A673 (cell line): Measurements from ENCODE around the gene ENTPD2. TPM values are rescaled to one million over a fixed set of nuclear protein-coding genes. Genes with fewer than 3 reads are reported as not detected.

Experiments used
- BruUV-seq: library from RNA; stranded (reverse); fragments of 400-500 nt; replicated peaks from 2 replicates; lab custom pipeline; 2021; lab: Mats Ljungman, UMichigan
- CTCF ChIA-PET: fragments of 300-600 bp; sonication (Branson Sonifier 250); formaldehyde crosslinking; loops from one replicate; lab custom pipeline; 2022; ENCODE audit warnings: antibody characterized with exemption; lab: Charles Lee
- POLR2A ChIA-PET: fragments of 300-600 bp; sonication (Branson Sonifier 250); formaldehyde crosslinking; loops from one replicate; lab custom pipeline; 2022; ENCODE audit warnings: antibody characterized with exemption; ENCODE audit not compliant: low non-redundant PET; lab: Charles Lee
- DNase-seq: peaks from one replicate; pipeline ENCODE4 v3.0.0-alpha.2; 2015; ENCODE audit warnings: low spot score
- H3K27ac ChIP-seq: fragments of 200-600 bp; sonication (generic); 2 replicates; pipeline ENCODE4 v1.5.1; 2016; ENCODE audit warnings: mixed run types, low read depth, mild to moderate bottlenecking, mixed read lengths, antibody characterized with exemption, low read length; ENCODE audit not compliant: poor library complexity, severe bottlenecking
- H3K27me3 ChIP-seq: fragments of 200-600 bp; sonication (generic); replicated peaks from 2 replicates; pipeline ENCODE4 v1.6.1; 2017; ENCODE audit warnings: mixed run types, low read depth, mild to moderate bottlenecking, mixed read lengths, antibody characterized with exemption, low read length; ENCODE audit not compliant: insufficient read depth, poor library complexity
- H3K36me3 ChIP-seq: fragments of 200-600 bp; sonication (generic); 2 replicates; pipeline ENCODE4 v1.6.1; 2016; ENCODE audit warnings: mixed run types, mild to moderate bottlenecking, mixed read lengths, antibody characterized with exemption, low read length; ENCODE audit not compliant: insufficient read depth, poor library complexity, severe bottlenecking
- H3K4me1 ChIP-seq: fragments of 200-600 bp; sonication (generic); 2 replicates; pipeline ENCODE4 v1.6.1; 2017; ENCODE audit warnings: mixed run types, mild to moderate bottlenecking, mixed read lengths, antibody characterized with exemption, low read length; ENCODE audit not compliant: insufficient read depth, poor library complexity, severe bottlenecking
- H3K4me3 ChIP-seq: fragments of 200-600 bp; sonication (generic); 2 replicates; pipeline ENCODE4 v1.5.1; 2016; ENCODE audit warnings: low read depth, mixed run types, mild to moderate bottlenecking, mixed read lengths, low read length; ENCODE audit not compliant: poor library complexity, severe bottlenecking
- H3K9me3 ChIP-seq: fragments of 200-600 bp; sonication (generic); 2 replicates; pipeline ENCODE4 v1.6.1; 2016; ENCODE audit warnings: mixed run types, low read depth, mild to moderate bottlenecking, mixed read lengths, antibody characterized with exemption, low read length; ENCODE audit not compliant: poor library complexity, severe bottlenecking
- EZH2 ChIP-seq: fragments of 200-600 bp; sonication (generic); IDR thresholded peaks from 2 replicates; pipeline ENCODE4 v1.6.1; 2017; ENCODE audit warnings: borderline replicate concordance, low read depth, mild to moderate bottlenecking, mixed read lengths, antibody characterized with exemption, low read length; ENCODE audit not compliant: poor library complexity, severe bottlenecking
- intact Hi-C: fragments of 100-400 bp; cut with micrococcal nuclease; formaldehyde crosslinking; loops from one replicate; pipeline ENCODE4 v1.10.0; 2022; ENCODE audit not compliant: unreplicated experiment
- total RNA-seq: library from RNA; stranded (reverse); gene quantifications from 2 replicates; pipeline ENCODE4 v1.2.3, GENCODE V29; 2021
- TF ChIP-seq, protein P1 (sequence below): fragments of 300-800, 200-600 bp; sonication (generic); conservative IDR thresholded peaks from 2 replicates; pipeline ENCODE4 v1.5.1; 2017; ENCODE audit warnings: low read depth, mild to moderate bottlenecking, antibody characterized with exemption, low read length, moderate library complexity, mixed read lengths

The ENTPD2 gene
- total RNA-seq, 1 experiment from 2014 or later = not detected

DNA sequence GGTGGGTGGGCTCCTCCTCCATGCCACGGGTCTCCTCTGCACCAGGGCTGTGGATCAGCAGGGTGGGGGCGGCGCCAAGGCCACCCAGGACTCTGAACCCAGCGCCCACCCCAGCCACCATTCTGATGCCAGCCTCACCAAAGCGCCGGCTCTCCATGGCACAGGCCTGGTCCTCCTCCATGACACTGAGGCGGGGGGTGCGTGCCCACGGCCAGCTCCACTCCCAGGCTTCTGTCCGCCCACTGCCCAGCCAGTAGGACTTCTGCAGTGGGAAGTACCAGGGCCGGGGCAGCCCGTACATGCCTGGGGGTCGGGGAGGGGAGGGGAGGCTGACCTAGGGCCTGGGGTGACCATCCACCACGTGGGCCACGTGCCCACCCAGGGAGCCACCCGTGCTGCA is 37.4 kb downstream of the ENTPD2 start:
- H3K27ac ChIP-seq = no peak overlapping the region
- no peaks in the 10 kb centered on the region for H3K27me3 ChIP-seq
- H3K9me3 ChIP-seq = no peaks in the 10 kb centered on the region
- CTCF ChIA-PET = no interaction called here
- DNase-seq = no peak
- POLR2A ChIA-PET = no interaction called here
- no TSS peak for BruUV-seq
- no peaks in the 10 kb centered on the region for H3K4me1 ChIP-seq
- TF ChIP-seq, protein P1, sequence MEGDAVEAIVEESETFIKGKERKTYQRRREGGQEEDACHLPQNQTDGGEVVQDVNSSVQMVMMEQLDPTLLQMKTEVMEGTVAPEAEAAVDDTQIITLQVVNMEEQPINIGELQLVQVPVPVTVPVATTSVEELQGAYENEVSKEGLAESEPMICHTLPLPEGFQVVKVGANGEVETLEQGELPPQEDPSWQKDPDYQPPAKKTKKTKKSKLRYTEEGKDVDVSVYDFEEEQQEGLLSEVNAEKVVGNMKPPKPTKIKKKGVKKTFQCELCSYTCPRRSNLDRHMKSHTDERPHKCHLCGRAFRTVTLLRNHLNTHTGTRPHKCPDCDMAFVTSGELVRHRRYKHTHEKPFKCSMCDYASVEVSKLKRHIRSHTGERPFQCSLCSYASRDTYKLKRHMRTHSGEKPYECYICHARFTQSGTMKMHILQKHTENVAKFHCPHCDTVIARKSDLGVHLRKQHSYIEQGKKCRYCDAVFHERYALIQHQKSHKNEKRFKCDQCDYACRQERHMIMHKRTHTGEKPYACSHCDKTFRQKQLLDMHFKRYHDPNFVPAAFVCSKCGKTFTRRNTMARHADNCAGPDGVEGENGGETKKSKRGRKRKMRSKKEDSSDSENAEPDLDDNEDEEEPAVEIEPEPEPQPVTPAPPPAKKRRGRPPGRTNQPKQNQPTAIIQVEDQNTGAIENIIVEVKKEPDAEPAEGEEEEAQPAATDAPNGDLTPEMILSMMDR = no peak
- no peak for TF ChIP-seq EZH2
- intact Hi-C loops = no loop called here
- peaks cover 4% of the 10 kb centered on the region for H3K36me3 ChIP-seq
- H3K4me3 ChIP-seq = no peak overlapping the region

DNA sequence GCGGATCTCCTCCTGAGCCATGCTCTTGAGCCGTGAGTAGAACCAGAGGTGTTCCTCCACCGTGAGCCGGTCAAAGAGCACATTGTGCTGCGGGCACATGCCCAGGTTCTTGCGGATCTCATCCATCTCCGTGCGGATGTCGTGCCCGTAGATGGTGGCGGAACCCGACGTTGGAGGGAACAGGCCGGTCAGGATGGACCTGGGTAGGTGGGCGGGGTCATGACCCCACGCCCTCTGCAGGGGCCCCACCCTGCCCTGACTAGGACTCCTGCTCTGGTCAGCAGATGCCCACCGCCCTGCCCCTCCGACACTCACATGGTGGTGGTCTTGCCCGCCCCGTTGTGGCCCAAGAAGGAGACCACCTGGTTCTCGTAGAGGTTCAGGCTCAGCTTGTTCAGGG is 37.9 kb downstream of the ENTPD2 start:
- peaks cover 4% of the 10 kb centered on the region for H3K36me3 ChIP-seq
- no peak overlapping the region for H3K27ac ChIP-seq
- BruUV-seq = no TSS peak
- TF ChIP-seq EZH2 = no peak
- TF ChIP-seq, protein P1 = no peak
- ChIA-PET CTCF (no interaction called here), POLR2A (no interaction called here)
- no peak overlapping the region for H3K4me3 ChIP-seq
- H3K27me3 ChIP-seq = no peaks in the 10 kb centered on the region
- DNase-seq = no peak
- intact Hi-C loops = no loop called here
- H3K4me1 ChIP-seq = no peaks in the 10 kb centered on the region
- no peaks in the 10 kb centered on the region for H3K9me3 ChIP-seq

DNA sequence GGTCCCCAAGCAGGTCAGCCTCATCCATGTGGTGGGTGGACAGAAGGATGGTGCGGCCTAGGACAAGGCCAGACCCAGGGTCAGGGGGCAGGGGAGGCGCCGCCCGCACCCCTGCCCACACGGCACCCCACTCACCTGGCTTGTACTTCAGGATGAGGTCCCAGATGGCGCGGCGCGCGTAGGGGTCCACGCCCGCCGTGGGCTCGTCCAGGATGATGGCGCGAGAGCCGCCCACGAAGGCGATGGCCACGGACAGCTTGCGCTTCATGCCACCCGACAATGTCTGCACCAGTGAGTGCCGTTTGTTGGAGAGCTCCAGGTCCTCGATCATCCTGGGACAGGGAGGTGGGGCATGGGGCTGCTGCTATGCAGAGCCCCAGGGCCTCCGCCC is 38.3 kb downstream of the ENTPD2 start:
- Histone ChIP-seq H3K36me3 (peaks cover 4% of the 10 kb centered on the region), H3K27ac (no peak overlapping the region), H3K4me3 (no peak overlapping the region), H3K27me3 (no peaks in the 10 kb centered on the region), H3K9me3 (no peaks in the 10 kb centered on the region), H3K4me1 (no peaks in the 10 kb centered on the region)
- TF ChIP-seq EZH2 = no peak
- TF ChIP-seq, protein P1 = no peak
- no TSS peak for BruUV-seq
- CTCF ChIA-PET = no interaction called here
- intact Hi-C loops = no loop called here
- no peak for DNase-seq
- POLR2A ChIA-PET = no interaction called here
